GM21619 (cell line): ENCODE results near the gene RGPD3.
"Not testable (repeated sequence)": the region's sequence is repeated elsewhere in the genome, so short reads cannot be mapped to it uniquely, and the experiment has no call there.

ENCODE experiments used
- ATAC-seq: cut with Tn5 transposase; IDR thresholded peaks from one replicate; pipeline ENCODE4 v1.9.1; 2021; ENCODE audit not compliant: unreplicated experiment

Gene RGPD3

GRCh38 chr2:106468107-106468506, at the start of gene RGPD3:
Gene RGPD3 (minus strand): TSS chr2:106468413. CDS start chr2:106468288, 125 bp downstream.
- not testable (repeated sequence) for ATAC-seq

- no peak for ATAC-seq
Observed at GRCh38 chr2:106517329-106517728, 49.1 kb upstream of the RGPD3 start.

GRCh38 chr2:106516864-106517263, 48.7 kb upstream of the RGPD3 start:
- no peak for ATAC-seq

GRCh38 chr2:106516436-106516835, 48.2 kb upstream of the RGPD3 start:
- ATAC-seq = no peak

- ATAC-seq = not testable (repeated sequence)
Observed at GRCh38 chr2:106514827-106515226, 46.6 kb upstream of the RGPD3 start.

GRCh38 chr2:106513391-106513790, 45.2 kb upstream of the RGPD3 start:
- ATAC-seq = not testable (repeated sequence)

GRCh38 chr2:106511934-106512333, 43.7 kb upstream of the RGPD3 start:
- not testable (repeated sequence) for ATAC-seq

- ATAC-seq = not testable (repeated sequence)
Observed at GRCh38 chr2:106511476-106511901, 43.3 kb upstream of the RGPD3 start.

GRCh38 chr2:106510791-106511190, 42.6 kb upstream of the RGPD3 start:
- not testable (repeated sequence) for ATAC-seq

GRCh38 chr2:106509374-106509770, 41.2 kb upstream of the RGPD3 start:
- not testable (repeated sequence) for ATAC-seq

GRCh38 chr2:106508660-106509373, 40.6 kb upstream of the RGPD3 start:
- ATAC-seq = not testable (repeated sequence)

GRCh38 chr2:106506002-106506687, 37.9 kb upstream of the RGPD3 start:
- ATAC-seq = not testable (repeated sequence)

GRCh38 chr2:106504787-106505186, 36.6 kb upstream of the RGPD3 start:
- not testable (repeated sequence) for ATAC-seq

GRCh38 chr2:106504192-106504591, 36.0 kb upstream of the RGPD3 start:
- ATAC-seq = not testable (repeated sequence)

- not testable (repeated sequence) for ATAC-seq
Observed at GRCh38 chr2:106502351-106502750, 34.1 kb upstream of the RGPD3 start.

- not testable (repeated sequence) for ATAC-seq
Observed at GRCh38 chr2:106500350-106500749, 32.1 kb upstream of the RGPD3 start.

- not testable (repeated sequence) for ATAC-seq
Observed at GRCh38 chr2:106498549-106498948, 30.3 kb upstream of the RGPD3 start.

- ATAC-seq = not testable (repeated sequence)
Observed at GRCh38 chr2:106492913-106493312, 24.7 kb upstream of the RGPD3 start.

GRCh38 chr2:106492399-106492798, 24.2 kb upstream of the RGPD3 start:
- not testable (repeated sequence) for ATAC-seq

- not testable (repeated sequence) for ATAC-seq
Observed at GRCh38 chr2:106489701-106490100, 21.5 kb upstream of the RGPD3 start.

GRCh38 chr2:106487386-106488191, 19.4 kb upstream of the RGPD3 start:
- ATAC-seq = not testable (repeated sequence)
